Panc1 (cell line): ENCODE data around the gene CIAO2B. TPM values are rescaled to one million over a fixed set of nuclear protein-coding genes. Genes with fewer than 3 reads are reported as not detected.

Source experiments
- ATAC-seq: fragments of 200-7000 bp; cut with Tn5 transposase; 2 replicates; pipeline ENCODE4 v1.9.1; 2020; ENCODE audit warnings: mild to moderate bottlenecking, moderate library complexity
- BruUV-seq: library from RNA; stranded (reverse); fragments of 400-500 nt; replicated peaks from 2 replicates; lab custom pipeline; 2021; lab: Mats Ljungman, UMichigan
- CTCF ChIA-PET: fragments of 300-600 bp; sonication (Branson Sonifier 250); formaldehyde crosslinking; loops from one replicate; lab custom pipeline; 2022; ENCODE audit warnings: antibody characterized with exemption; lab: Charles Lee
- POLR2A ChIA-PET: fragments of 300-600 bp; sonication (Branson Sonifier 250); formaldehyde crosslinking; loops from one replicate; lab custom pipeline; 2022; ENCODE audit warnings: antibody characterized with exemption; lab: Charles Lee
- DNase-seq: peaks from one replicate; pipeline ENCODE4 v3.0.0-alpha.2; 2010; ENCODE audit warnings: low read depth, low spot score
- H3K27ac ChIP-seq: 2 replicates; pipeline ENCODE4 v1.5.1; 2011; ENCODE audit warnings: mild to moderate bottlenecking, low read length, inconsistent platforms
- H3K27me3 ChIP-seq: fragments of 200-500 bp; sonication (Bioruptor generic); 2 replicates; pipeline ENCODE4 v1.6.0; 2014; ENCODE audit warnings: low read length, inconsistent platforms; ENCODE audit not compliant: control insufficient read depth, insufficient read depth
- H3K36me3 ChIP-seq: fragments of 200-500 bp; sonication (Bioruptor generic); 2 replicates; pipeline ENCODE4 v1.5.1; 2014; ENCODE audit warnings: inconsistent platforms, mild to moderate bottlenecking, low read length, moderate library complexity; ENCODE audit not compliant: control insufficient read depth, insufficient read depth
- H3K4me1 ChIP-seq: 2 replicates; pipeline ENCODE4 v1.5.1; 2011; ENCODE audit warnings: inconsistent platforms, mild to moderate bottlenecking, low read length, moderate library complexity; ENCODE audit not compliant: control insufficient read depth, insufficient read depth
- H3K4me3 ChIP-seq, 2 experiments: 2 replicates each; pipeline ENCODE4 v1.5.1; 2011 to 2012; ENCODE audit warnings: low read depth in 2 of 2, low read length in 2 of 2, mild to moderate bottlenecking in 2 of 2, inconsistent platforms in 1 of 2, moderate library complexity in 1 of 2
- H3K9me3 ChIP-seq: fragments of 200-500 bp; sonication (Bioruptor generic); 2 replicates; pipeline ENCODE4 v1.5.1; 2014; ENCODE audit warnings: low read depth, mild to moderate bottlenecking, inconsistent platforms, low read length, moderate library complexity; ENCODE audit not compliant: control insufficient read depth, insufficient read depth
- POLR2AphosphoS5 ChIP-seq: IDR thresholded peaks from 2 replicates; pipeline ENCODE4 v1.6.1; 2012; ENCODE audit warnings: mild to moderate bottlenecking, low read depth, low read length, moderate library complexity
- SIN3A ChIP-seq: IDR thresholded peaks from 2 replicates; pipeline ENCODE4 v1.6.1; 2012; ENCODE audit warnings: low read depth, mild to moderate bottlenecking, low read length, moderate library complexity, borderline replicate concordance; ENCODE audit not compliant: insufficient read depth
- TCF7L2 ChIP-seq: IDR thresholded peaks from 2 replicates; pipeline ENCODE4 v1.6.1; 2011; ENCODE audit warnings: mild to moderate bottlenecking, low read depth, low read length, inconsistent platforms
- in situ Hi-C: cut with HindIII; loops from 2 replicates; pipeline ENCODE4 v1.10.0; 2016; ENCODE audit warnings: low sequenced_read_pairs, low pct_unique_long_range_greater_than_20kb
- intact Hi-C: fragments of 100-400 bp; cut with micrococcal nuclease; formaldehyde crosslinking; loops from one replicate; pipeline ENCODE4 v1.10.0; 2022; ENCODE audit not compliant: unreplicated experiment
- total RNA-seq: library from RNA; stranded (reverse); gene quantifications from one replicate; pipeline ENCODE4 v1.2.1, GENCODE V29; 2021; ENCODE audit not compliant: unreplicated experiment
- TF ChIP-seq, protein P1 (sequence below), 2 experiments: IDR thresholded peaks; 2 replicates each; pipeline ENCODE4 v1.6.1; 2011 to 2012; ENCODE audit warnings: low read depth in 2 of 2, control low read depth in 1 of 2, low read length in 1 of 2, mild to moderate bottlenecking in 1 of 2, moderate library complexity in 1 of 2; ENCODE audit not compliant: insufficient read depth in 1 of 2
- TF ChIP-seq, protein P2 (sequence below): fragments of 450-650 bp; IDR thresholded peaks from 2 replicates; pipeline ENCODE4 v1.5.1; 2017; ENCODE audit warnings: mild to moderate bottlenecking

Gene CIAO2B
- total RNA-seq, 1 experiment from 2014 or later = 96.6 TPM

DNA sequence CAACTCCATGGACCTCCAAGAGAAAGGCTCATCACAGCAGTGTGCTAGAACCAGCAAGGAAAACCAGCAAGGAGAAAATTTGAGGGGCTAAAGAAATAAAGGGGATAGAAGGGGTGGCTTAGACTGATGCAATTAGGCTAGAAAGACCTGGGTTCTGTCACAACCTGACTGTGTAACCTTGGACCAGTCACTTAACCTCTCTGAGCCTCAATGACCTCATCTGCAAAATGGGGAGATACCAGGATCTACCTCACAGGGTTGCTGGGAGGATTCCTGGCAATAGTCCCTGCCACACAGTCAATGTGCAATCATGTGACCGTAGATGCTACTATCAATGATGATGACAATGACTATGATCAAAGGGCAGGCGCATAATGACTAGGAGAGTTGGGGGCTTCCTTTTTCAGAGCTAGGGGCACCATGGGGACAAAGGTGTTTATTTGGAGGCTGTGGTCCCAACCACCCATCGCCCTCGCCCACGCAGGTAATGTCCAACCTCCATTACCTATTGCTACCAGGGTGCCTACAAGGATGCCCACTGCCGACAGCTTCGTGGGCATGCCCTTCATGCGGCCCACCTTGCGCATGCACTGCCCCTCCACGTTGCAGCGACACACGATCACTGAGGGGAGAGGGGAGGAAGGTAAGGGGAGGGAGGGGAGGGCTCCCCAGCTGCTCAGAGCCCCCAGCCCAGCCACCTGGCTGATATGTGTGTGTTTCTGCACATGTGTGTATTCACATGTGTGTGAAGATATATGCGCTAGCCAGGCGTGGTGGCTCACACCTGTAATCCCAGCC, 25.2 kb downstream of the CIAO2B start:
- H3K4me3 ChIP-seq = no peak overlapping the region
- no peaks in the 10 kb centered on the region for H3K27me3 ChIP-seq
- ATAC-seq (no peak), DNase-seq (no peak)
- no peak overlapping the region for H3K27ac ChIP-seq
- ChIA-PET CTCF (no interaction called here), POLR2A (no interaction called here)
- H3K4me1 ChIP-seq = no peaks in the 10 kb centered on the region
- no TSS peak for BruUV-seq
- intact Hi-C loops (no loop called here), in situ Hi-C loops (no loop called here)
- H3K36me3 ChIP-seq = no peaks in the 10 kb centered on the region
- no peaks in the 10 kb centered on the region for H3K9me3 ChIP-seq
- TF ChIP-seq POLR2AphosphoS5 (no peak), SIN3A (no peak), TCF7L2 (no peak)
- TF ChIP-seq, protein P1, sequence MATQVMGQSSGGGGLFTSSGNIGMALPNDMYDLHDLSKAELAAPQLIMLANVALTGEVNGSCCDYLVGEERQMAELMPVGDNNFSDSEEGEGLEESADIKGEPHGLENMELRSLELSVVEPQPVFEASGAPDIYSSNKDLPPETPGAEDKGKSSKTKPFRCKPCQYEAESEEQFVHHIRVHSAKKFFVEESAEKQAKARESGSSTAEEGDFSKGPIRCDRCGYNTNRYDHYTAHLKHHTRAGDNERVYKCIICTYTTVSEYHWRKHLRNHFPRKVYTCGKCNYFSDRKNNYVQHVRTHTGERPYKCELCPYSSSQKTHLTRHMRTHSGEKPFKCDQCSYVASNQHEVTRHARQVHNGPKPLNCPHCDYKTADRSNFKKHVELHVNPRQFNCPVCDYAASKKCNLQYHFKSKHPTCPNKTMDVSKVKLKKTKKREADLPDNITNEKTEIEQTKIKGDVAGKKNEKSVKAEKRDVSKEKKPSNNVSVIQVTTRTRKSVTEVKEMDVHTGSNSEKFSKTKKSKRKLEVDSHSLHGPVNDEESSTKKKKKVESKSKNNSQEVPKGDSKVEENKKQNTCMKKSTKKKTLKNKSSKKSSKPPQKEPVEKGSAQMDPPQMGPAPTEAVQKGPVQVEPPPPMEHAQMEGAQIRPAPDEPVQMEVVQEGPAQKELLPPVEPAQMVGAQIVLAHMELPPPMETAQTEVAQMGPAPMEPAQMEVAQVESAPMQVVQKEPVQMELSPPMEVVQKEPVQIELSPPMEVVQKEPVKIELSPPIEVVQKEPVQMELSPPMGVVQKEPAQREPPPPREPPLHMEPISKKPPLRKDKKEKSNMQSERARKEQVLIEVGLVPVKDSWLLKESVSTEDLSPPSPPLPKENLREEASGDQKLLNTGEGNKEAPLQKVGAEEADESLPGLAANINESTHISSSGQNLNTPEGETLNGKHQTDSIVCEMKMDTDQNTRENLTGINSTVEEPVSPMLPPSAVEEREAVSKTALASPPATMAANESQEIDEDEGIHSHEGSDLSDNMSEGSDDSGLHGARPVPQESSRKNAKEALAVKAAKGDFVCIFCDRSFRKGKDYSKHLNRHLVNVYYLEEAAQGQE (IDR thresholded peaks at IDR 0.05; ENCODE audit: insufficient read depth in 1 of 2, low read depth in 2 of 2, low read length in 1 of 2) = no peak
- TF ChIP-seq, protein P2, sequence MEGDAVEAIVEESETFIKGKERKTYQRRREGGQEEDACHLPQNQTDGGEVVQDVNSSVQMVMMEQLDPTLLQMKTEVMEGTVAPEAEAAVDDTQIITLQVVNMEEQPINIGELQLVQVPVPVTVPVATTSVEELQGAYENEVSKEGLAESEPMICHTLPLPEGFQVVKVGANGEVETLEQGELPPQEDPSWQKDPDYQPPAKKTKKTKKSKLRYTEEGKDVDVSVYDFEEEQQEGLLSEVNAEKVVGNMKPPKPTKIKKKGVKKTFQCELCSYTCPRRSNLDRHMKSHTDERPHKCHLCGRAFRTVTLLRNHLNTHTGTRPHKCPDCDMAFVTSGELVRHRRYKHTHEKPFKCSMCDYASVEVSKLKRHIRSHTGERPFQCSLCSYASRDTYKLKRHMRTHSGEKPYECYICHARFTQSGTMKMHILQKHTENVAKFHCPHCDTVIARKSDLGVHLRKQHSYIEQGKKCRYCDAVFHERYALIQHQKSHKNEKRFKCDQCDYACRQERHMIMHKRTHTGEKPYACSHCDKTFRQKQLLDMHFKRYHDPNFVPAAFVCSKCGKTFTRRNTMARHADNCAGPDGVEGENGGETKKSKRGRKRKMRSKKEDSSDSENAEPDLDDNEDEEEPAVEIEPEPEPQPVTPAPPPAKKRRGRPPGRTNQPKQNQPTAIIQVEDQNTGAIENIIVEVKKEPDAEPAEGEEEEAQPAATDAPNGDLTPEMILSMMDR = no peak

- ATAC-seq = no peak
- ChIA-PET CTCF (no interaction called here), POLR2A (no interaction called here)
- BruUV-seq = no TSS peak
- Histone ChIP-seq H3K27ac (no peak overlapping the region), H3K9me3 (no peaks in the 10 kb centered on the region), H3K36me3 (no peaks in the 10 kb centered on the region), H3K27me3 (no peaks in the 10 kb centered on the region), H3K4me3 (no peak overlapping the region), H3K4me1 (no peaks in the 10 kb centered on the region)
- TF ChIP-seq SIN3A = no peak
- TF ChIP-seq TCF7L2 = no peak
- TF ChIP-seq, protein P2 = no peak
- TF ChIP-seq, protein P1 (IDR thresholded peaks at IDR 0.05; ENCODE audit: insufficient read depth in 1 of 2, low read depth in 2 of 2, low read length in 1 of 2) = no peak
- TF ChIP-seq POLR2AphosphoS5 = no peak
- intact Hi-C loops = no loop called here
- in situ Hi-C loops = no loop called here
- DNase-seq = no peak
Measured at GRCh38 chr16:66908116-66908515, 26.1 kb downstream of the CIAO2B start.
